Measurements from ENCODE around the gene OR12D3.

DNA sequence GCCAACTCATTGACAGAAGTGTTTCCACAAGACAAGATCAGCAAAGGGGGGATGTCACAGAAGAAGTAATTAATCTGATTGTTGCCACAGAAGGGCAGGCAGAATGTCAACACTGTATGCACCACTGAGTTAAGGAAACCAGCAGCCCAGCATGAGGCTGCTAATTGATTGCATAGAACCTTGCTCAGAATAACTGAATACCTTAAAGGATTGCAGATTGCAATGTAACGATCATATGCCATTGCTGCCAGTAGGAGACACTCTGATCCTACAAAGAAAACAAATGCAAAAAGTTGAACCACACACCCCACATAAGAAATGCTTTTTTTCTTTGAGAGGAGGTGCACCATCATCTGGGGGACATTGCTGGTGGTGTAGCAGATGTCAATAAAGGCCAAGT is 19.5 kb downstream of the OR12D3 start:
- TF ChIP-seq, protein P1, sequence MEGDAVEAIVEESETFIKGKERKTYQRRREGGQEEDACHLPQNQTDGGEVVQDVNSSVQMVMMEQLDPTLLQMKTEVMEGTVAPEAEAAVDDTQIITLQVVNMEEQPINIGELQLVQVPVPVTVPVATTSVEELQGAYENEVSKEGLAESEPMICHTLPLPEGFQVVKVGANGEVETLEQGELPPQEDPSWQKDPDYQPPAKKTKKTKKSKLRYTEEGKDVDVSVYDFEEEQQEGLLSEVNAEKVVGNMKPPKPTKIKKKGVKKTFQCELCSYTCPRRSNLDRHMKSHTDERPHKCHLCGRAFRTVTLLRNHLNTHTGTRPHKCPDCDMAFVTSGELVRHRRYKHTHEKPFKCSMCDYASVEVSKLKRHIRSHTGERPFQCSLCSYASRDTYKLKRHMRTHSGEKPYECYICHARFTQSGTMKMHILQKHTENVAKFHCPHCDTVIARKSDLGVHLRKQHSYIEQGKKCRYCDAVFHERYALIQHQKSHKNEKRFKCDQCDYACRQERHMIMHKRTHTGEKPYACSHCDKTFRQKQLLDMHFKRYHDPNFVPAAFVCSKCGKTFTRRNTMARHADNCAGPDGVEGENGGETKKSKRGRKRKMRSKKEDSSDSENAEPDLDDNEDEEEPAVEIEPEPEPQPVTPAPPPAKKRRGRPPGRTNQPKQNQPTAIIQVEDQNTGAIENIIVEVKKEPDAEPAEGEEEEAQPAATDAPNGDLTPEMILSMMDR (IDR thresholded peaks at IDR 0.05) = no peak
- no peak for TF ChIP-seq POLR2AphosphoS5 (IDR thresholded peaks at IDR 0.05)
